Activated naive CD4-positive, alpha-beta T cell treated with anti-CD3 and anti-CD28 coated beads, Interleukin-2, amount 50 U/mL, for 16 hours (primary cell): ENCODE data around the gene CEACAM4.
A peak's percentile ranks its signal among the peaks of the same experiment; 100 is the strongest.
"Not testable (repeated sequence)": the region's sequence is repeated elsewhere in the genome, so short reads cannot be mapped to it uniquely, and the experiment has no call there.

Experiments
- DNase-seq: peaks from one replicate; pipeline ENCODE4 v3.0.0-alpha.2; 2020

The CEACAM4 gene

GRCh38 chr19:41582577-41583182, 44.2 kb downstream of the CEACAM4 start:
- DNase-seq = not testable (repeated sequence)

GRCh38 chr19:41581068-41581467, 45.8 kb downstream of the CEACAM4 start:
- not testable (repeated sequence) for DNase-seq

- DNase-seq = no peak
Measured at GRCh38 chr19:41578886-41579285, 48.0 kb downstream of the CEACAM4 start.

- DNase-seq = no peak
Measured at GRCh38 chr19:41577833-41578232, 49.0 kb downstream of the CEACAM4 start.

GRCh38 chr19:41577144-41577830, 49.6 kb downstream of the CEACAM4 start:
- no peak for DNase-seq

- peak; percentile 57 for DNase-seq
Measured at GRCh38 chr19:41575998-41576397, 50.9 kb downstream of the CEACAM4 start, which contains the start of gene CEACAM21. CEACAM21 (plus strand) TSS chr19:41576166; CDS start chr19:41576275, 109 bp downstream.

- DNase-seq = peak; percentile 87
Measured at GRCh38 chr19:41570639-41571112, 56.2 kb downstream of the CEACAM4 start.

- no peak for DNase-seq
Measured at GRCh38 chr19:41570179-41570578, 56.7 kb downstream of the CEACAM4 start.

GRCh38 chr19:41569481-41570150, 57.3 kb downstream of the CEACAM4 start:
- no peak for DNase-seq
